Activated CD4-positive, alpha-beta T cell treated with anti-CD3 and anti-CD28 coated beads for 36 hours (primary cell): ENCODE results near the gene TSHZ2. TPM values are rescaled to one million over a fixed set of nuclear protein-coding genes. Genes with fewer than 3 reads are reported as not detected.
"Not testable (repeated sequence)": the region's sequence is repeated elsewhere in the genome, so short reads cannot be mapped to it uniquely, and the experiment has no call there.

Source experiments
- ATAC-seq: fragments of 200-7000 bp; cut with Tn5 transposase; one replicate; pipeline ENCODE4 v1.10.0; 2021; ENCODE audit warnings: mild to moderate bottlenecking, moderate library complexity
- CTCF ChIA-PET: fragments of 350-600 bp; sonication (Branson Sonifier 250); formaldehyde crosslinking; loops from one replicate; lab custom pipeline; 2021; ENCODE audit warnings: antibody characterized with exemption; lab: Charles Lee
- POLR2A ChIA-PET: fragments of 350-600 bp; sonication (Branson Sonifier 250); formaldehyde crosslinking; loops from one replicate; lab custom pipeline; 2021; ENCODE audit warnings: antibody characterized with exemption, inconsistent platforms; lab: Charles Lee
- DNase-seq: peaks from one replicate; pipeline ENCODE4 v3.0.0-alpha.2; 2020
- H3K27ac Mint-ChIP-seq: one replicate; pipeline ENCODE4 v1.8.0; 2021; ENCODE audit warnings: mixed read lengths
- H3K27me3 Mint-ChIP-seq: one replicate; pipeline ENCODE4 v1.8.0; 2021; ENCODE audit warnings: mixed read lengths
- H3K36me3 Mint-ChIP-seq: one replicate; pipeline ENCODE4 v1.8.0; 2021; ENCODE audit warnings: low read depth, mixed read lengths
- H3K4me1 Mint-ChIP-seq: one replicate; pipeline ENCODE4 v1.8.0; 2021; ENCODE audit warnings: mixed read lengths
- H3K4me3 Mint-ChIP-seq: one replicate; pipeline ENCODE4 v1.8.0; 2021; ENCODE audit warnings: mild to moderate bottlenecking, moderate library complexity, mixed read lengths
- H3K9me3 Mint-ChIP-seq: one replicate; pipeline ENCODE4 v1.8.0; 2021; ENCODE audit warnings: low read depth, mixed read lengths
- intact Hi-C, 2 experiments: fragments of 100-400 bp; cut with DNase I in 1 of 2; cut with micrococcal nuclease in 1 of 2; formaldehyde crosslinking; loops; one replicate each; pipeline versions ENCODE4 v1.14.2 to v1.15.1; 2022 to 2024; cut with DNase I, micrococcal nuclease
- total RNA-seq, 2 experiments: library from RNA; stranded (reverse); gene quantifications; one replicate each; pipeline ENCODE4 v1.2.3, GENCODE V29; 2021

TSHZ2 gene
- total RNA-seq, 2 experiments from 2014 or later = 25.9 to 43.6 TPM

DNA sequence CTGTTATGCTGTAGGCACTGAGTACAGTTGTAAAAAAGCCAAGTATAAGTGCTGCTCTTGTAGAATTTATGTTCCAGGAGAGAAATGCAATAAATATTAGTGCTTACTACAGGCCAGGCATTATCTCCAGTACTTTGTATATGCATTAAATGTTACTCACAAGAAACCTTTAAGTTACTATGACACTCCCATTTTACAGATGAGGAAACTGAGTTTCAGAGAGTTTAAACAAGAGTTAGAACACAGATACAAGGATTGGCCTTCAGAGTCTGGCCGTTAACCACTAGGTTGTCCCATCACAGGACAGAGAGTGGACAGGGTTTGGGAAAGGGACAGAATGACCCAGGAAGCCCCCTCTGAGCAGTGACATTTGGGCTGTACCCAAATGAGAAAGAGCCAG, 347.0 kb downstream of the TSHZ2 start:
- H3K27ac Mint-ChIP-seq = no peak overlapping the region
- intact Hi-C loops = no loop called here
- peaks cover 6% of the 10 kb centered on the region for H3K36me3 Mint-ChIP-seq
- H3K9me3 Mint-ChIP-seq = peaks cover 2% of the 10 kb centered on the region
- H3K4me1 Mint-ChIP-seq = peaks cover 32% of the 10 kb centered on the region
- CTCF ChIA-PET = no interaction called here
- POLR2A ChIA-PET = no interaction called here
- no peak for DNase-seq
- ATAC-seq = no peak
- H3K4me3 Mint-ChIP-seq = no peak overlapping the region
- no peaks in the 10 kb centered on the region for H3K27me3 Mint-ChIP-seq

GRCh38 chr20:53319716-53320115, 347.6 kb downstream of the TSHZ2 start:
- intact Hi-C loops = no loop called here
- Mint-ChIP-seq H3K36me3 (peaks cover 6% of the 10 kb centered on the region), H3K27ac (no peak overlapping the region), H3K27me3 (no peaks in the 10 kb centered on the region), H3K4me1 (peaks cover 32% of the 10 kb centered on the region), H3K9me3 (peaks cover 2% of the 10 kb centered on the region), H3K4me3 (no peak overlapping the region)
- POLR2A ChIA-PET = no interaction called here
- DNase-seq = no peak
- ATAC-seq = no peak
- CTCF ChIA-PET = no interaction called here

DNA sequence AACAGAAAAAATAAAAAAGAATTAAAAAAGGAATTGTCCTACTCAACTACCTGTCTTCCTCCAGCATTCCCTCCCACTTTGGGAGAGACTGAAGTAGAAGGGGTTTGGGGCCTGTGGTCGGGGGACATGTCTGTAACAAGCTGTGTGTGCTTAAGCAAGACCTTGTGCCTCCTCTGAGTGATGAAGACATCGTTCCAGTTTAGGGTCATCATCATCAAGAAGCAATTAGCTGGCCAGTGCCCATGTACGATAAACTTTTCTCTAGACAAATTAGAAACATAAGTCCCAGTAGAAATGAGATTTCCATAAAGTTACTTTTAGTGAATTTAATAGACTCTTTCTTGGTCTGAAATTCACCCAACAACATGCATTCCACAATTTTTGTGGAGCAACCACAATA, 348.5 kb downstream of the TSHZ2 start:
- intact Hi-C loops = no loop called here
- ChIA-PET CTCF (no interaction called here), POLR2A (no interaction called here)

GRCh38 chr20:53321596-53321995, 349.4 kb downstream of the TSHZ2 start:
- no peak for ATAC-seq
- no peak for DNase-seq
- Mint-ChIP-seq H3K27ac (no peak overlapping the region), H3K4me3 (no peak overlapping the region), H3K27me3 (no peaks in the 10 kb centered on the region), H3K36me3 (peaks cover 8% of the 10 kb centered on the region), H3K9me3 (peaks cover 2% of the 10 kb centered on the region), H3K4me1 (peaks cover 24% of the 10 kb centered on the region)
- intact Hi-C loops = no loop called here
- CTCF ChIA-PET = no interaction called here
- POLR2A ChIA-PET = no interaction called here

More for the DNA sequence above, 348.5 kb downstream of the TSHZ2 start:
- ATAC-seq = no peak
- Mint-ChIP-seq H3K27ac (no peak overlapping the region), H3K27me3 (no peaks in the 10 kb centered on the region), H3K4me1 (peaks cover 32% of the 10 kb centered on the region), H3K4me3 (no peak overlapping the region), H3K9me3 (peaks cover 2% of the 10 kb centered on the region), H3K36me3 (peaks cover 8% of the 10 kb centered on the region)
- DNase-seq = no peak

- intact Hi-C loops = no loop called here
- Mint-ChIP-seq H3K4me3 (no peak overlapping the region), H3K27ac (peak overlapping the region; percentile 81), H3K27me3 (no peaks in the 10 kb centered on the region), H3K9me3 (peaks cover 2% of the 10 kb centered on the region), H3K4me1 (peaks cover 21% of the 10 kb centered on the region), H3K36me3 (peaks cover 5% of the 10 kb centered on the region)
- POLR2A ChIA-PET = interaction anchor here (0.7 kb wide), 1 partner anchor 243 kb away, joined by 3 read pairs; no protein-coding TSS in a partner anchor
- peak; percentile 90 for ATAC-seq
- CTCF ChIA-PET = no interaction called here
- peak; percentile 55 for DNase-seq
Observed at GRCh38 chr20:53322651-53323050, 350.5 kb downstream of the TSHZ2 start.

DNA sequence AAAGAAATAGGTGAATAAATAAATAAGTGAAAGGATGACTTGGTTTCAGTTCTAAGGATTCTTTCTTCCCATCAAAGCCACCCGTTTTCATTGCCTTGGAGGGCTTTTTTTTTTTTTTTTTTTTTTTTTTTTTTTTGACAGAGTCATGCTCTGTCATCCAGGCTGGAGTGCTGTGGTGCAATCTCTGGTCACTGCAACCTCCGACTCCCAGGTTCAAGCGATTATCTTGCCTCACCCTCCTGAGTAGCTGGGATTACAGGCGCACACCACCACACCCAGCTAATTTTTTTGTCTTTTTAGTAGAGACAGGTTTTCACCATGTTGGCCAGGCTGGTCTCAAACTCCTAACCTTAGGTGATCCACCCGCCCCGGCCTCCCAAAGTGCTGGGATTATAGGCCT, 351.3 kb downstream of the TSHZ2 start:
- H3K27ac Mint-ChIP-seq, H3K9me3 Mint-ChIP-seq, POLR2A ChIA-PET, DNase-seq, CTCF ChIA-PET, intact Hi-C loops, ATAC-seq, H3K27me3 Mint-ChIP-seq, H3K36me3 Mint-ChIP-seq, H3K4me3 Mint-ChIP-seq: not testable (repeated sequence)
- H3K4me1 Mint-ChIP-seq = peaks cover 21% of the 10 kb centered on the region

DNA sequence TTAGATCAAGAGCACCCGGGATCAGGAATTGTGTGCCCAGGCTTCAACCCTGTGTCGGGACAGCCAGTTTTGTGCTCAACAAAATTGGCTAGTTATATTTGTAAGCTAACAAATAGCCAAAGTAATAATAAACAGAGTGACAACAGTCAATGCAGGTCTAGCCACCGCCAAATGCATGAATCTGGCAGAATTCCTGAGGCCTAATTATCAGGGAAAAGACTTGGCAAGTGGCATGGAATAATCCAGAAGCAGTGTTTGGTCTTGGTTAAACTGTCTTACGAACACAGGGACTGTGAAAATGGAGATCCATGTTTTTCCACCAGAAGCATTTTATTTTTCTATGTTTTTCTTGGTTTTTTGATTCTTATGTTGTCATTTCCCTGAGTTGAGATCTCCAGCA, 352.7 kb downstream of the TSHZ2 start:
- ATAC-seq (no peak), DNase-seq (no peak)
- Mint-ChIP-seq H3K27me3 (no peaks in the 10 kb centered on the region), H3K36me3 (peaks cover 4% of the 10 kb centered on the region), H3K9me3 (no peaks in the 10 kb centered on the region), H3K4me1 (peaks cover 20% of the 10 kb centered on the region), H3K27ac (no peak overlapping the region), H3K4me3 (no peak overlapping the region)
- intact Hi-C loops = no loop called here
- CTCF ChIA-PET = interaction anchor here (1.1 kb wide), 1 partner anchor 9 kb away, joined by 3 read pairs; no protein-coding TSS in a partner anchor
- POLR2A ChIA-PET = interaction anchor here (0.5 kb wide), 1 partner anchor 564 kb away, joined by 3 read pairs; no protein-coding TSS in a partner anchor

DNA sequence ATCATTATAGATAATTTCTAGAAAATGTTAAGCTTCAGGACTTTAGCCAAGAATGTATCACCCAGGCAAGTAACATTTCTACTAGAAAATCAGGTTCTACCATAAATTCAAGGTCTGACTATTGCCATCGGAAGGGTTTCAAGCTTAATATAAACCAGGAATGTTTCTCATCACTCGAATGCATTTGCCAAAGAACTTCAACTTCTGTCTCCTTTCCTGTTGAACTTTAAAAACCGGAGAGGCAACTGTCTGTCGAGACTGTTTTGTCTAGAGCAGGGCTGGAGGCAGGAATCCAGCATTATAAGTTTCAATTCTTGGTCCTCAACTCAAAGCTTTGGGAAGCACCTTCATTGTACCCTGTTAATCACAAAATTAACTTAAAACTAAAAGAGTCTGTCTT, 356.8 kb downstream of the TSHZ2 start:
- Mint-ChIP-seq H3K36me3 (peaks cover 7% of the 10 kb centered on the region), H3K4me1 (peaks cover under 1% of the 10 kb centered on the region), H3K9me3 (no peaks in the 10 kb centered on the region), H3K4me3 (no peak overlapping the region), H3K27ac (no peak overlapping the region), H3K27me3 (no peaks in the 10 kb centered on the region)
- intact Hi-C loops = no loop called here
- ATAC-seq (no peak), DNase-seq (no peak)
- ChIA-PET CTCF (interaction anchor here (0.6 to 1.2 kb wide), 4 partner anchors 9 to 1567 kb away, joined by 3 read pairs; no protein-coding TSS in a partner anchor), POLR2A (no interaction called here)

GRCh38 chr20:53329781-53330180, 357.6 kb downstream of the TSHZ2 start:
- ChIA-PET CTCF (interaction anchor here (0.7 to 1.2 kb wide), 2 partner anchors 60 to 218 kb away, joined by 3 read pairs; no protein-coding TSS in a partner anchor), POLR2A (no interaction called here)
- DNase-seq (no peak), ATAC-seq (no peak)
- no peaks in the 10 kb centered on the region for H3K27me3 Mint-ChIP-seq
- H3K27ac Mint-ChIP-seq = no peak overlapping the region
- intact Hi-C loops = no loop called here
- H3K36me3 Mint-ChIP-seq = peaks cover 7% of the 10 kb centered on the region
- H3K4me3 Mint-ChIP-seq = no peak overlapping the region
- H3K4me1 Mint-ChIP-seq = peaks cover 3% of the 10 kb centered on the region
- H3K9me3 Mint-ChIP-seq = no peaks in the 10 kb centered on the region

GRCh38 chr20:53330601-53331140, 358.5 kb downstream of the TSHZ2 start:
- CTCF ChIA-PET = no interaction called here

DNA sequence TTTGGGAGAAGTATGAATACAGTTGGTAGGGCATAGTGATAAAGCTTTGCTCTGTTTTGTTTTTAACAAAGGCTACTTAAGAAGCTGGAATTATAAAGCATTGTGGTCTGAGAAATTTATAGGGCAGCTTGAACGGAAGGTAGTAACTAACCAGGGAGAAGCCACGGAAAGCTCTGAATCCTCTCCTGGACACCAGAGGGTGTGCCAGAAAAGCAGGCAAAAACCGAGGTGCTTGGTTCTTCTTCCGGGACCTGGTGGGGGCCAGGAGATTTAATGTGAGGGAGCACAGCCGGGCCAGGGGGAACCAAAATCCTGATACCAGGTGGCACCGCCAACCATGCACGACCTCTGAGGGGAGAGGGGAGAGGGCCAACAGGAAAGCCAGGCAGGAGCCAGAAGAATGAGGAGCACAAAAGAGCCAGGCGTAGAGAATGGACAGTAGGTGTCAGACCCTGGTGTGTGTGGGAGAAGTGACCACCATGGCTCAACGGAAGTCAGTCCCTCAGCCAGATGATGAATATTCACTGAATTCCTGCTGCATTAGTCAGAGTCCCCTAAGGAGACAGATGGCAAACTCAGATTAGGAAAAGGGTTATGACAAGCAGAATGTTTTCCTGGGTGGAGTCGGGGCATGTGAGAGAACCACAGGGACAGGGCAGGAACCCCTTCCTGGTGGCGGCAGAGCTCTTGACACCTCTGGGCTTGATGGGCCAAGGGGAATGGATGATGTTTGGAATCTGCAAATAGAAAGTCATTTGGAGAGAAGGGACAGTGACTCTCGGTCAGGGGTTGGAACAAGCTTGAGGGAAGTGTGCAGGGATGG, 359.2 kb downstream of the TSHZ2 start:
- peaks cover 6% of the 10 kb centered on the region for H3K36me3 Mint-ChIP-seq
- H3K9me3 Mint-ChIP-seq = no peaks in the 10 kb centered on the region
- intact Hi-C loops = no loop called here
- CTCF ChIA-PET = no interaction called here
- DNase-seq (no peak), ATAC-seq (no peak)
- H3K4me3 Mint-ChIP-seq = no peak overlapping the region
- peaks cover 3% of the 10 kb centered on the region for H3K4me1 Mint-ChIP-seq
- no peak overlapping the region for H3K27ac Mint-ChIP-seq
- no peaks in the 10 kb centered on the region for H3K27me3 Mint-ChIP-seq
- POLR2A ChIA-PET = no interaction called here

More at GRCh38 chr20:53330601-53331140, 358.5 kb downstream of the TSHZ2 start:
- Mint-ChIP-seq H3K36me3 (peaks cover 6% of the 10 kb centered on the region), H3K4me3 (no peak overlapping the region), H3K4me1 (peaks cover 3% of the 10 kb centered on the region), H3K9me3 (no peaks in the 10 kb centered on the region), H3K27me3 (no peaks in the 10 kb centered on the region), H3K27ac (no peak overlapping the region)
- ATAC-seq (no peak), DNase-seq (no peak)
- POLR2A ChIA-PET = no interaction called here
- intact Hi-C loops = no loop called here
